ENCODE measurements around the gene D2HGDH. TPM values are rescaled to one million over a fixed set of nuclear protein-coding genes. Genes with fewer than 3 reads are reported as not detected.
A peak's percentile ranks its signal among the peaks of the same experiment; 100 is the strongest.

Gene D2HGDH
- total and polyA plus RNA-seq, 2 of the 13 experiments (the other 11 are each of a cell fraction or from before 2014, with no cell fraction given), result 19.2 to 20.3 TPM

- TF ChIP-seq REST (IDR thresholded peaks at IDR 0.05; ENCODE audit: borderline replicate concordance in 1 of 2, low read depth in 1 of 2, low read length in 2 of 2) (peak in 1 of 2 experiments; percentile 55; a peak in 1 of 4 replicates), RARA (CRISPR knock-in tag; IDR thresholded peaks at IDR 0.05) (peak; percentile 88), ZNF577 (CRISPR knock-in tag; IDR thresholded peaks at IDR 0.05; ENCODE audit: borderline replicate concordance, low read depth) (no peak), ZSCAN25 (CRISPR knock-in tag; IDR thresholded peaks at IDR 0.05) (peak; percentile 96), PAF1 (CRISPR knock-in tag; IDR thresholded peaks at IDR 0.05) (peak; percentile 90), ZNF335 (CRISPR knock-in tag; IDR thresholded peaks at IDR 0.05) (peak; percentile 79; the same call in 1 of the 2 replicates), ATRX (CRISPR knock-in tag; IDR thresholded peaks at IDR 0.05; ENCODE audit: borderline replicate concordance) (no peak; the same call in 1 of the 2 replicates), ZNF441 (CRISPR knock-in tag; IDR thresholded peaks at IDR 0.05; ENCODE audit: borderline replicate concordance) (peak; percentile 94; the same call in 1 of the 2 replicates), AHR (CRISPR knock-in tag; IDR thresholded peaks at IDR 0.05) (peak; percentile 99), FOSL1 (CRISPR knock-in tag; IDR thresholded peaks at IDR 0.05; ENCODE audit: borderline replicate concordance) (peak; percentile 48), MIER3 (CRISPR knock-in tag; IDR thresholded peaks at IDR 0.05; ENCODE audit: borderline replicate concordance) (peak; percentile 98), ZNF101 (CRISPR knock-in tag; IDR thresholded peaks at IDR 0.05; ENCODE audit: borderline replicate concordance, low read depth) (no peak), KLF12 (CRISPR knock-in tag; IDR thresholded peaks at IDR 0.05; ENCODE audit: borderline replicate concordance) (peak; percentile 79), ZNF737 (CRISPR knock-in tag; IDR thresholded peaks at IDR 0.05; ENCODE audit: borderline replicate concordance) (no peak), ZFP36L2 (CRISPR knock-in tag; IDR thresholded peaks at IDR 0.05) (0 out of 2 replicates have a peak, but pooled peaks have one; percentile 89), MZF1 (CRISPR knock-in tag; IDR thresholded peaks at IDR 0.05; ENCODE audit: borderline replicate concordance) (peak; percentile 91; the same call in 1 of the 2 replicates), TCF7L2 (IDR thresholded peaks at IDR 0.05; ENCODE audit: low read depth, low read length) (no peak), ZC3H13 (CRISPR knock-in tag; IDR thresholded peaks at IDR 0.05) (peak; percentile 99), ZNF224 (CRISPR knock-in tag; IDR thresholded peaks at IDR 0.05) (peak; percentile 90), MAFG (CRISPR knock-in tag; IDR thresholded peaks at IDR 0.05) (no peak), ZNF713 (CRISPR knock-in tag; IDR thresholded peaks at IDR 0.05) (peak; percentile 26; the same call in 1 of the 2 replicates), CCAR2 (optimal IDR thresholded peaks at IDR 0.05; ENCODE audit: low read depth, low read length) (peak; percentile 70), EED (CRISPR knock-in tag; IDR thresholded peaks at IDR 0.05) (peak; percentile 85), EHMT2 (IDR thresholded peaks at IDR 0.05; ENCODE audit: borderline replicate concordance, low read depth, low read length) (no peak), U2AF1 (optimal IDR thresholded peaks at IDR 0.05; ENCODE audit: low read depth, low read length) (peak; percentile 96), ZNF570 (CRISPR knock-in tag; IDR thresholded peaks at IDR 0.05; ENCODE audit: borderline replicate concordance) (no peak)
These were observed 35.9 kb downstream of the D2HGDH start (continued) for GRCh38 chr2:241770185-241770935.

Measured in HepG2 (cell line).